CD4-positive, alpha-beta T cell treated with Interferon alpha-2 for 1 hour (primary cell): ENCODE measurements around the gene NCKAP5.
"Not testable (repeated sequence)": the region's sequence is repeated elsewhere in the genome, so short reads cannot be mapped to it uniquely, and the experiment has no call there.

ENCODE experiments used
- DNase-seq, 2 donors: peaks; one replicate each; pipeline ENCODE4 v3.0.0-alpha.2; 2020 to 2022

NCKAP5 gene

GRCh38 chr2:133519677-133520076 lies 48.6 kb downstream of the NCKAP5 start:
- not testable (repeated sequence) for DNase-seq

GRCh38 chr2:133518700-133519344 lies 49.4 kb downstream of the NCKAP5 start:
- no peak for DNase-seq

GRCh38 chr2:133517876-133518275 lies 50.4 kb downstream of the NCKAP5 start:
- DNase-seq, result no peak

- no peak for DNase-seq
Observed at GRCh38 chr2:133516405-133517026, 51.7 kb downstream of the NCKAP5 start.

- DNase-seq, result no peak
Observed at GRCh38 chr2:133515271-133515670, 53.0 kb downstream of the NCKAP5 start.

- no peak for DNase-seq
Observed at GRCh38 chr2:133513893-133514292, 54.4 kb downstream of the NCKAP5 start.

- DNase-seq, result no peak
Observed at GRCh38 chr2:133512121-133512520, 56.1 kb downstream of the NCKAP5 start.

- DNase-seq, result no peak
Observed at GRCh38 chr2:133511679-133512078, 56.6 kb downstream of the NCKAP5 start.

- no peak for DNase-seq
Observed at GRCh38 chr2:133509777-133510176, 58.5 kb downstream of the NCKAP5 start.

GRCh38 chr2:133508546-133509165 lies 59.6 kb downstream of the NCKAP5 start:
- no peak for DNase-seq

GRCh38 chr2:133506996-133507395 lies 61.3 kb downstream of the NCKAP5 start:
- DNase-seq, result no peak

- DNase-seq, result no peak
Observed at GRCh38 chr2:133504566-133505505, 63.4 kb downstream of the NCKAP5 start.

GRCh38 chr2:133503927-133504326 lies 64.3 kb downstream of the NCKAP5 start:
- no peak for DNase-seq

- no peak for DNase-seq
Observed at GRCh38 chr2:133503323-133503722, 64.9 kb downstream of the NCKAP5 start.

GRCh38 chr2:133502678-133503077 lies 65.6 kb downstream of the NCKAP5 start:
- no peak for DNase-seq

GRCh38 chr2:133500917-133501316 lies 67.3 kb downstream of the NCKAP5 start:
- no peak for DNase-seq

- no peak for DNase-seq
Observed at GRCh38 chr2:133498662-133499585, 69.3 kb downstream of the NCKAP5 start.

- DNase-seq, result no peak
Observed at GRCh38 chr2:133497951-133498565, 70.2 kb downstream of the NCKAP5 start.

GRCh38 chr2:133497270-133497893 lies 70.9 kb downstream of the NCKAP5 start:
- DNase-seq, result no peak

GRCh38 chr2:133496501-133497269 lies 71.6 kb downstream of the NCKAP5 start:
- DNase-seq, result no peak
